Vagina (tissue), 2 donors: ENCODE measurements around the gene EIF4G1.

ENCODE experiments used
- POLR2AphosphoS5 ChIP-seq, 2 donors: sonication (generic); formaldehyde crosslinking; IDR thresholded peaks; one replicate each; pipeline ENCODE4 v1.9.0; 2017; ENCODE audit warnings: antibody characterized with exemption in 2 of 2, mild to moderate bottlenecking in 2 of 2, low read depth in 1 of 2; ENCODE audit not compliant: insufficient read depth in 1 of 2
- TF ChIP-seq, protein P1 (sequence below), 3 experiments: fragments of 450-650 bp in 2 of 3; fragments of 200-600 bp in 1 of 3; sonication (generic) in 1 of 3; IDR thresholded peaks; one replicate each; pipeline ENCODE4 v1.5.1; 2017 to 2019; ENCODE audit warnings: antibody characterized with exemption in 3 of 3, mild to moderate bottlenecking in 2 of 3, moderate library complexity in 2 of 3

DNA sequence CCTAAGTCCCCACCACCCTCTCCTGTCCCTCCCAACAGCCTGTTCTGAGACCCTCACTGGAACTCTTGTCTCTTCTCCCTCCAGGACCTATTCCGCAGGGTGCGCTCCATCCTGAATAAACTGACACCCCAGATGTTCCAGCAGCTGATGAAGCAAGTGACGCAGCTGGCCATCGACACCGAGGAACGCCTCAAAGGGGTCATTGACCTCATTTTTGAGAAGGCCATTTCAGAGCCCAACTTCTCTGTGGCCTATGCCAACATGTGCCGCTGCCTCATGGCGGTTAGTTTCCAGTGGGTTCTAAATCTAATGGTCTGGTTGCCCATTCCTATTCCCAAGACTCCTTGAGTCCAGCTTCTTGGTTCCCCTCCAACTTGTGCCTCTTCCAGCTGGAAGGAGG is 9.3 kb downstream of the EIF4G1 start:
- TF ChIP-seq, protein P1, sequence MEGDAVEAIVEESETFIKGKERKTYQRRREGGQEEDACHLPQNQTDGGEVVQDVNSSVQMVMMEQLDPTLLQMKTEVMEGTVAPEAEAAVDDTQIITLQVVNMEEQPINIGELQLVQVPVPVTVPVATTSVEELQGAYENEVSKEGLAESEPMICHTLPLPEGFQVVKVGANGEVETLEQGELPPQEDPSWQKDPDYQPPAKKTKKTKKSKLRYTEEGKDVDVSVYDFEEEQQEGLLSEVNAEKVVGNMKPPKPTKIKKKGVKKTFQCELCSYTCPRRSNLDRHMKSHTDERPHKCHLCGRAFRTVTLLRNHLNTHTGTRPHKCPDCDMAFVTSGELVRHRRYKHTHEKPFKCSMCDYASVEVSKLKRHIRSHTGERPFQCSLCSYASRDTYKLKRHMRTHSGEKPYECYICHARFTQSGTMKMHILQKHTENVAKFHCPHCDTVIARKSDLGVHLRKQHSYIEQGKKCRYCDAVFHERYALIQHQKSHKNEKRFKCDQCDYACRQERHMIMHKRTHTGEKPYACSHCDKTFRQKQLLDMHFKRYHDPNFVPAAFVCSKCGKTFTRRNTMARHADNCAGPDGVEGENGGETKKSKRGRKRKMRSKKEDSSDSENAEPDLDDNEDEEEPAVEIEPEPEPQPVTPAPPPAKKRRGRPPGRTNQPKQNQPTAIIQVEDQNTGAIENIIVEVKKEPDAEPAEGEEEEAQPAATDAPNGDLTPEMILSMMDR (IDR thresholded peaks at IDR 0.05) = no peak
- TF ChIP-seq POLR2AphosphoS5 (IDR thresholded peaks at IDR 0.05; ENCODE audit: insufficient read depth in 1 of 2, low read depth in 1 of 2) = no peak
